ENCODE measurements around the gene UBP1.

UBP1 gene

GRCh38 chr3:33392144-33392543, 48.1 kb downstream of the UBP1 start:
- in situ Hi-C loops (cut with MboI; ENCODE audit: low pct_unique_long_range_greater_than_20kb, low sequenced_read_pairs, unreplicated experiment): no loop called here
- no peak for DNase-seq (ENCODE audit: low spot score)
- no peak for TF ChIP-seq CTCF (IDR thresholded peaks at IDR 0.05; ENCODE audit: extremely low read depth, insufficient read depth, missing control alignments)

- no peak for DNase-seq (ENCODE audit: low spot score)
- TF ChIP-seq CTCF (IDR thresholded peaks at IDR 0.05; ENCODE audit: extremely low read depth, insufficient read depth, missing control alignments): no peak
- in situ Hi-C loops (cut with MboI; ENCODE audit: low pct_unique_long_range_greater_than_20kb, low sequenced_read_pairs, unreplicated experiment): no loop called here
These were observed 48.8 kb downstream of the UBP1 start for GRCh38 chr3:33391255-33391995.

DNA sequence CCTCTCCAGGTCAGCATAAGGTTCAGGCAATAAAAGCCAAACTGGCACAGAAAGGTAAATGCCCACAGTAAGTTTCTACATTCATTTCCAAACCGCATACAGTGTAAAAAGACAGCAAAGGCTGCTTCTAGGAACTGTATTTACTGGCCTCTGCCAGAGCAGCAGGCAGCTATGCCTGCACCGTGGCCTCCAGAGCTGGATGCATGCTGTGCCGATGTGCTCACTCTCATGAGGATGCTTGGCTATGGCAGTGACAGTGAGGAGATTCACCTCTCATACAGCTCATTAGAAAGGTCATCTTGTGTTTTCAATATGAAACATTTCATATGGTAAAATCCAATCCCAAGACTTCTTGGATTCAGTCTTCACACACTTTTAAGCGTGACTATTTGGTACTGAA, 50.3 kb downstream of the UBP1 start:
- TF ChIP-seq CTCF (IDR thresholded peaks at IDR 0.05; ENCODE audit: extremely low read depth, insufficient read depth, missing control alignments): no peak
- DNase-seq (ENCODE audit: low spot score): no peak
- in situ Hi-C loops (cut with MboI; ENCODE audit: low pct_unique_long_range_greater_than_20kb, low sequenced_read_pairs, unreplicated experiment): no loop called here

GRCh38 chr3:33388374-33389100, 51.7 kb downstream of the UBP1 start:
- in situ Hi-C loops (cut with MboI; ENCODE audit: low pct_unique_long_range_greater_than_20kb, low sequenced_read_pairs, unreplicated experiment): no loop called here
- no peak for TF ChIP-seq CTCF (IDR thresholded peaks at IDR 0.05; ENCODE audit: extremely low read depth, insufficient read depth, missing control alignments)
- no peak for DNase-seq (ENCODE audit: low spot score)

GRCh38 chr3:33386631-33387030, 53.6 kb downstream of the UBP1 start:
- no peak for DNase-seq (ENCODE audit: low spot score)
- TF ChIP-seq CTCF (IDR thresholded peaks at IDR 0.05; ENCODE audit: extremely low read depth, insufficient read depth, missing control alignments): no peak
- in situ Hi-C loops (cut with MboI; ENCODE audit: low pct_unique_long_range_greater_than_20kb, low sequenced_read_pairs, unreplicated experiment): no loop called here

DNA sequence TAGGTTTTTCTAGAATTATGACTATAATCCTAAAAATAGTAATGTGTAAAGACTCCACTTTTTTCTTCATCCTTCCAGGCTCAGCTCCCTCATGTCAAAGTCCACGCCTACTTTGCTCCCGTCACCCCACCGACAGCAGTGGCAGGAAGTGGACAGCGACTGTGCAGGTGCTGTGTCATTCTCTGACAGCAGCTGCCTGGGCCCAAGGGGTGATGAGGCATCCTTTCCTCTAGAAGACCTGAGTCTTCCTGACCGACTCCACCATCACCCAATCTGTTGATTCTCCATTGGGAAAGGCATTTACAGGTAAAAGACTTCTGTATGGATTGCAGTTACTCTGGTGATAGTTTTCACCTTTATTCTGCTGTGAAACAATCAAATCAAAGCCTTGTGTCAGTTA, 54.8 kb downstream of the UBP1 start:
- in situ Hi-C loops (cut with MboI; ENCODE audit: low pct_unique_long_range_greater_than_20kb, low sequenced_read_pairs, unreplicated experiment): no loop called here
- no peak for DNase-seq (ENCODE audit: low spot score)

More for the DNA sequence above, 54.8 kb downstream of the UBP1 start:
- TF ChIP-seq CTCF (IDR thresholded peaks at IDR 0.05; ENCODE audit: extremely low read depth, insufficient read depth, missing control alignments): no peak
